Left lung (tissue), 10 donors: ENCODE data around the gene ZNF224. TPM values are rescaled to one million over a fixed set of nuclear protein-coding genes. Genes with fewer than 3 reads are reported as not detected.
A peak's percentile ranks its signal among the peaks of the same experiment; 100 is the strongest.
"Not testable (repeated sequence)": the region's sequence is repeated elsewhere in the genome, so short reads cannot be mapped to it uniquely, and the experiment has no call there.

Experiments
- ATAC-seq: fragments of 200-7000 bp; cut with Tn5 transposase; one replicate; pipeline ENCODE4 v1.9.1; 2020; ENCODE audit warnings: moderate library complexity
- DNase-seq, 4 donors: peaks; one replicate each; pipeline ENCODE4 v3.0.0-alpha.2; 2013 to 2020
- H3K27ac ChIP-seq, 2 donors: fragments of 200-600 bp; sonication (generic) in 1 of 2; one replicate each; pipeline versions ENCODE4 v1.5.0 to v1.8.0; 2020 to 2021
- H3K27me3 ChIP-seq, 2 donors: fragments of 200-600 bp; sonication (generic) in 1 of 2; one replicate each; pipeline versions ENCODE4 v1.5.0 to v1.8.0; 2020 to 2021
- H3K36me3 ChIP-seq, 2 donors: fragments of 200-600 bp; sonication (generic) in 1 of 2; one replicate each; pipeline versions ENCODE4 v1.5.0 to v1.8.0; 2020 to 2021
- H3K4me1 ChIP-seq, 2 donors: fragments of 200-600 bp; one replicate each; pipeline ENCODE4 v1.8.0; 2021
- H3K4me3 ChIP-seq, 2 donors: fragments of 200-600 bp; sonication (generic) in 1 of 2; one replicate each; pipeline versions ENCODE4 v1.5.0 to v1.8.0; 2020 to 2021; ENCODE audit warnings: mild to moderate bottlenecking in 1 of 2
- H3K9me3 ChIP-seq, 2 donors: fragments of 200-600 bp; sonication (generic) in 1 of 2; one replicate each; pipeline versions ENCODE4 v1.5.0 to v1.8.0; 2020 to 2021
- CTCF ChIP-seq, 2 donors: fragments of 200-600 bp; sonication (generic) in 1 of 2; IDR thresholded peaks; one replicate each; pipeline versions ENCODE4 v1.5.0 to v1.8.0; 2021; ENCODE audit warnings: antibody characterized with exemption in 2 of 2
- intact Hi-C, 2 donors: fragments of 100-400 bp; cut with DNase I; formaldehyde crosslinking; loops; one replicate each; pipeline versions ENCODE4 v1.11.2 to v1.14.2; 2022
- polyA plus RNA-seq, 6 donors: library from polyadenylated mRNA; unstranded; fragments of 120-200 nt; gene quantifications; one replicate each; pipeline ENCODE4 v1.2.1, GENCODE V29; 2013; ENCODE audit not compliant: insufficient read length in 6 of 6
- total RNA-seq, 2 donors: library from RNA; stranded (reverse); fragmentation: NEBNext Ultra II Directional; extraction: Animal tissue kit (Norgen Biotek cat#: 25700); gene quantifications; one replicate each; pipeline ENCODE4 v1.2.1, GENCODE V29; 2021
- donor health status: DM: no; HTN: yes; CAD: no.
- donor health status: DM: no; HTN: no; CAD: no.

The ZNF224 gene
- total and polyA plus RNA-seq, 8 donors = 21.6 to 52.7 (median 49.3) TPM

- intact Hi-C loops = no loop called here
- DNase-seq = no peak
- H3K9me3 ChIP-seq = peaks cover 4 to 68% of the 10 kb centered on the region in 2 donors
- H3K36me3 ChIP-seq = peaks cover 0 to 43% of the 10 kb centered on the region in 2 donors
- H3K27ac ChIP-seq = no peak overlapping the region
- no peak for ATAC-seq
- no peaks in the 10 kb centered on the region for H3K27me3 ChIP-seq
- H3K4me3 ChIP-seq = no peak overlapping the region
- TF ChIP-seq CTCF (IDR thresholded peaks at IDR 0.05) = no peak
- peaks cover 0 to 16% of the 10 kb centered on the region in 2 donors for H3K4me1 ChIP-seq
Measured at GRCh38 chr19:44109458-44109857, 15.3 kb downstream of the ZNF224 start.

- peak in 2 of 4 donors; percentile 11 to 35 for DNase-seq
- no peak for TF ChIP-seq CTCF (IDR thresholded peaks at IDR 0.05)
- intact Hi-C loops = no loop called here
- no peak for ATAC-seq
- Histone ChIP-seq H3K36me3 (peaks cover 0 to 32% of the 10 kb centered on the region in 2 donors), H3K4me3 (peak overlapping the region; percentile 59 to 89), H3K27me3 (no peaks in the 10 kb centered on the region), H3K4me1 (peaks cover 0 to 24% of the 10 kb centered on the region in 2 donors), H3K27ac (no peak overlapping the region), H3K9me3 (peaks cover 3 to 43% of the 10 kb centered on the region in 2 donors)
Measured at GRCh38 chr19:44111910-44112463, 17.8 kb downstream of the ZNF224 start.

- DNase-seq (no peak), ATAC-seq (peak; percentile 19)
- Histone ChIP-seq H3K27ac (peak overlapping the region; percentile 28 to 75), H3K4me1 (peaks cover 0 to 24% of the 10 kb centered on the region in 2 donors), H3K27me3 (no peaks in the 10 kb centered on the region), H3K36me3 (peaks cover 0 to 32% of the 10 kb centered on the region in 2 donors), H3K9me3 (peaks cover 0 to 35% of the 10 kb centered on the region in 2 donors), H3K4me3 (peak overlapping the region; percentile 59 to 89)
- no peak for TF ChIP-seq CTCF (IDR thresholded peaks at IDR 0.05)
- intact Hi-C loops = no loop called here
Measured at GRCh38 chr19:44112802-44113137, 18.6 kb downstream of the ZNF224 start.

- Histone ChIP-seq H3K9me3 (peaks cover 0 to 30% of the 10 kb centered on the region in 2 donors), H3K4me3 (peak within 1 kb of the TSS; percentile 59 to 89), H3K27ac (peak within 1 kb of the TSS; percentile 54 to 75), H3K36me3 (peaks cover 0 to 32% of the 10 kb centered on the region in 2 donors), H3K4me1 (peaks cover 0 to 24% of the 10 kb centered on the region in 2 donors), H3K27me3 (no peaks in the 10 kb centered on the region)
- intact Hi-C loops = no loop called here
- ATAC-seq (peak; percentile 99), DNase-seq (peak; percentile 88 to 99 (median 98))
- no peak for TF ChIP-seq CTCF (IDR thresholded peaks at IDR 0.05)
Measured at GRCh38 chr19:44113138-44113783, 19.1 kb downstream of the ZNF224 start, which contains the start of gene ZNF225. Gene ZNF225, plus strand, starts transcription at chr19:44113399. Its CDS starts 2,429 bp downstream, at chr19:44115828.

- DNase-seq (no peak), ATAC-seq (peak; percentile 5)
- Histone ChIP-seq H3K9me3 (peaks cover 0 to 24% of the 10 kb centered on the region in 2 donors), H3K27me3 (no peaks in the 10 kb centered on the region), H3K4me3 (peak overlapping the region; percentile 59 to 89), H3K27ac (peak overlapping the region; percentile 54 to 75), H3K4me1 (peaks cover 0 to 24% of the 10 kb centered on the region in 2 donors), H3K36me3 (peaks cover 0 to 33% of the 10 kb centered on the region in 2 donors)
- TF ChIP-seq CTCF (IDR thresholded peaks at IDR 0.05) = no peak
- intact Hi-C loops = no loop called here
Measured at GRCh38 chr19:44113784-44114390, 19.7 kb downstream of the ZNF224 start.

GRCh38 chr19:44121162-44121561, 27.0 kb downstream of the ZNF224 start:
- ATAC-seq, H3K27ac ChIP-seq, DNase-seq, H3K4me1 ChIP-seq, H3K27me3 ChIP-seq, intact Hi-C loops, H3K4me3 ChIP-seq: not testable (repeated sequence)
- Histone ChIP-seq H3K9me3 (peaks cover 0 to 61% of the 10 kb centered on the region in 2 donors), H3K36me3 (peaks cover 3 to 100% of the 10 kb centered on the region in 2 donors)
